Activated CD8-positive, alpha-beta memory T cell treated with anti-CD3 and anti-CD28 coated beads, Interleukin-2, amount 10 ng/mL, durations not matched to agents 7 days and 5 days (primary cell): ENCODE measurements around the gene CCNL1. TPM values are rescaled to one million over a fixed set of nuclear protein-coding genes. Genes with fewer than 3 reads are reported as not detected.
A peak's percentile ranks its signal among the peaks of the same experiment; 100 is the strongest.
"Not testable (repeated sequence)": the region's sequence is repeated elsewhere in the genome, so short reads cannot be mapped to it uniquely, and the experiment has no call there.

ENCODE experiments used
- ATAC-seq: fragments of 150-1000 bp; cut with Tn5 transposase; one replicate; pipeline ENCODE4 v1.10.0; 2021; ENCODE audit warnings: moderate library complexity
- CTCF ChIA-PET: fragments of 350-600 bp; sonication (Branson Sonifier 250); formaldehyde crosslinking; loops from one replicate; lab custom pipeline; 2021; ENCODE audit warnings: antibody characterized with exemption; lab: Charles Lee
- DNase-seq: peaks from one replicate; pipeline ENCODE4 v3.0.0-alpha.2; 2020
- H3K27ac Mint-ChIP-seq: one replicate; pipeline ENCODE4 v1.8.0; 2021; ENCODE audit warnings: mild to moderate bottlenecking, mixed read lengths
- H3K27me3 Mint-ChIP-seq: one replicate; pipeline ENCODE4 v1.8.0; 2021; ENCODE audit warnings: mixed read lengths
- H3K36me3 Mint-ChIP-seq: one replicate; pipeline ENCODE4 v1.8.0; 2021; ENCODE audit warnings: mild to moderate bottlenecking, mixed read lengths
- H3K4me1 Mint-ChIP-seq: one replicate; pipeline ENCODE4 v1.8.0; 2021; ENCODE audit warnings: mixed read lengths
- H3K4me3 Mint-ChIP-seq: one replicate; pipeline ENCODE4 v1.8.0; 2021; ENCODE audit warnings: mild to moderate bottlenecking, moderate library complexity, mixed read lengths
- H3K9me3 Mint-ChIP-seq: one replicate; pipeline ENCODE4 v1.8.0; 2022; ENCODE audit warnings: low read depth, mixed read lengths
- total RNA-seq, 2 experiments: library from RNA; stranded (reverse); gene quantifications; one replicate each; pipeline ENCODE4 v1.2.3, GENCODE V29; 2021

Gene CCNL1
- total RNA-seq, 2 experiments from 2014 or later = 166 to 254 TPM

GRCh38 chr3:157113832-157114505, 46.0 kb downstream of the CCNL1 start:
- Mint-ChIP-seq H3K27me3 (no peaks in the 10 kb centered on the region), H3K27ac (no peak overlapping the region), H3K9me3 (no peaks in the 10 kb centered on the region), H3K4me3 (no peak overlapping the region), H3K4me1 (peaks cover 19% of the 10 kb centered on the region), H3K36me3 (no peaks in the 10 kb centered on the region)
- ATAC-seq = no peak
- CTCF ChIA-PET = interaction anchor here (0.7 to 3.7 kb wide), 6 partner anchors 8 to 30 kb away, joined by 3 to 14 read pairs (median 3); no protein-coding TSS in a partner anchor
- DNase-seq = no peak

DNA sequence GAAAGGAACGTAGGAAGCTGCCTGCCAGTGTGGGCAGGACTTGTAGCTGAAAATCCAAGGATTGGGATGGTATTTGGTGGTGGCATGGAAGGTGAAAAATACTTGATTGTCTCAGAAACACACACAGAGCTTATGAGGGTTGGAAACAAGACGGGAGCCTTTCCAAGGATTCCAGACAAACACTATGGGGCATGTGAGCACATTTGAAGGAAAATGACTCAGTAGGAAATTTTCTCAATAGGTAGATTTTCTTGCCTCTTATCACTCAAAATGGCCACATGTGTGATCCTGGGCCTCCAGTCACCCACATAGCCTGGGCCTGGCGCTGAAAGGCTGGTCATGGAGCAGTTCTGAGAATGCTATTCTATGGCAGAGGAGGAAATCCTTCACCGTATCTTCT, 47.4 kb downstream of the CCNL1 start:
- no peak overlapping the region for H3K27ac Mint-ChIP-seq
- DNase-seq = no peak
- no peaks in the 10 kb centered on the region for H3K36me3 Mint-ChIP-seq
- CTCF ChIA-PET = interaction anchor here (1.0 to 3.7 kb wide), 4 partner anchors 9 to 24 kb away, joined by 3 to 14 read pairs (median 5); no protein-coding TSS in a partner anchor
- H3K9me3 Mint-ChIP-seq = no peaks in the 10 kb centered on the region
- H3K4me1 Mint-ChIP-seq = peaks cover 15% of the 10 kb centered on the region
- H3K4me3 Mint-ChIP-seq = no peak overlapping the region
- ATAC-seq = no peak
- no peaks in the 10 kb centered on the region for H3K27me3 Mint-ChIP-seq

DNA sequence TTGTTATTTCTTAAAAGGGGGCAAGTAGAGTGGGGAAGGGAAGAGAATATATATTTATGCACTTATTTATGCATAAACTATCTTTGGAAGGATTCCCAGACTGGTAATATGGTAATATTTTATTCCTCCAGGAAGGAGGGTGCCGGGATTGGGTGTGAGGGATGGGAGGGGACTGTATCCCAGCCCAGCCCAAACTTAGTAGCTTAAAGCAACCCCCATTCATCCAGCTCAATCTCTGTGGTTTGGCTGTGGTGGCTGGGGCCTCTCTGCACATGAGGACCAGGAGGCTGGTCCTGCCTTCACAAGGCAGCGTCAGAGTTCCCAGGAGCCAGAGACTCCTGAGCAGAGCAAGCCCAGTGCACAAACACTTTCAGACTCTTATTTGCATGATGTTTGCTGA, 48.4 kb downstream of the CCNL1 start:
- Mint-ChIP-seq H3K36me3 (no peaks in the 10 kb centered on the region), H3K4me3 (no peak overlapping the region), H3K9me3 (no peaks in the 10 kb centered on the region), H3K4me1 (peaks cover 17% of the 10 kb centered on the region), H3K27ac (no peak overlapping the region), H3K27me3 (no peaks in the 10 kb centered on the region)
- ATAC-seq = no peak
- CTCF ChIA-PET = interaction anchor here (1.4 to 3.7 kb wide), 3 partner anchors 16 to 25 kb away, joined by 4 to 14 read pairs (median 5); no protein-coding TSS in a partner anchor
- DNase-seq = no peak

- CTCF ChIA-PET = interaction anchor here (1.4 kb wide), 1 partner anchor 16 kb away, joined by 4 read pairs; no protein-coding TSS in a partner anchor
- Mint-ChIP-seq H3K4me3 (no peak overlapping the region), H3K9me3 (no peaks in the 10 kb centered on the region), H3K27me3 (no peaks in the 10 kb centered on the region), H3K36me3 (no peaks in the 10 kb centered on the region), H3K4me1 (peaks cover 10% of the 10 kb centered on the region), H3K27ac (no peak overlapping the region)
- ATAC-seq (no peak), DNase-seq (no peak)
Observed at GRCh38 chr3:157110761-157111278, 49.1 kb downstream of the CCNL1 start.

GRCh38 chr3:157109267-157110141, 50.4 kb downstream of the CCNL1 start:
- Mint-ChIP-seq H3K27ac (no peak overlapping the region), H3K27me3 (no peaks in the 10 kb centered on the region), H3K4me1 (peaks cover 18% of the 10 kb centered on the region), H3K9me3 (no peaks in the 10 kb centered on the region), H3K4me3 (no peak overlapping the region), H3K36me3 (no peaks in the 10 kb centered on the region)
- DNase-seq (no peak), ATAC-seq (no peak)
- CTCF ChIA-PET = no interaction called here

DNA sequence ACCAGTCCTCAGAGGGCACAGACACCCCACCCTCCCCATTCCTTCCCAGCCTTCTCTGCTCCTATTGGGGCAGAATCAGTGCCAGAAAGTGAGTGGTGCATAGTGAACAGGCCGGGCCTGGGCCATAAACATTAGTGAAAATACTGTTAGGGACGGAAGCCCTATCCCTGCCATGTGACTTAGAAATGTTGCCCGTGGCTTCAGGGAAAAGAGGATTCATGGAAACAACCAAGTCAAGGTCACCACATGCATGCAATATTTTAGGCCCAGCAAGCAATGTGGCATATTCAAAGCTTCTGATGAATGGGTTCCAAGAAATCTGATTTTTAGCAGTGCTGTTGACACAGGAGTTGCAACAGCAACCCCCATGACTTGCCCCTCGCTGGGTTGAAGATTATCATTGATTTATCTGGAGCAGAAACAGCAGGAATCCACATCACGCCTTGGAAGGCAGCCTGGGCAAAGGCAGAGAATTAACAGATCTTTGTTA, 52.3 kb downstream of the CCNL1 start:
- Mint-ChIP-seq H3K4me3 (no peak overlapping the region), H3K36me3 (no peaks in the 10 kb centered on the region), H3K27ac (no peak overlapping the region), H3K27me3 (no peaks in the 10 kb centered on the region), H3K9me3 (no peaks in the 10 kb centered on the region), H3K4me1 (peaks cover 36% of the 10 kb centered on the region)
- CTCF ChIA-PET = no interaction called here
- ATAC-seq (no peak), DNase-seq (no peak)

DNA sequence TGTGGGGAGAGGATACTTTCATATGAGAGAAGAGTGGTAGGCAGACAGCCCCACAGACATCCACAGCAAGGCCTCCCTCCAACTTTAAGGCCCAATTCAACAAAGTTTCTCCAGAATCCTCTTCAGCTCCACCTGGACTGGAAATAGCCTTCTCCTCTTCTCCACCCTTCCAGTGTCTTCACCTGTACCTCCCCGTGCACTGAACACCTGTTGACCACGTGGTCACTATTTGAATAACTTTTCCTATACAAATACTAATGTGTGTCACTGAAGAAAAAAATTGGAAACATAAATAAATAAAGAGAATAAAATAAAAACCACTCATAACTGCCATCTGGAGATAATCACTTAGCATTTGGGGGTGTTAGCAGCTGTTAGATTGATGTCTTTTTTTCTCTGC, 52.9 kb downstream of the CCNL1 start:
- Mint-ChIP-seq H3K9me3 (no peaks in the 10 kb centered on the region), H3K4me1 (peaks cover 38% of the 10 kb centered on the region), H3K4me3 (no peak overlapping the region), H3K36me3 (peaks cover under 1% of the 10 kb centered on the region), H3K27me3 (no peaks in the 10 kb centered on the region), H3K27ac (peak overlapping the region; percentile 64)
- CTCF ChIA-PET = interaction anchor here (2.6 kb wide), 1 partner anchor 8 kb away, joined by 10 read pairs; no protein-coding TSS in a partner anchor
- ATAC-seq (no peak), DNase-seq (no peak)

DNA sequence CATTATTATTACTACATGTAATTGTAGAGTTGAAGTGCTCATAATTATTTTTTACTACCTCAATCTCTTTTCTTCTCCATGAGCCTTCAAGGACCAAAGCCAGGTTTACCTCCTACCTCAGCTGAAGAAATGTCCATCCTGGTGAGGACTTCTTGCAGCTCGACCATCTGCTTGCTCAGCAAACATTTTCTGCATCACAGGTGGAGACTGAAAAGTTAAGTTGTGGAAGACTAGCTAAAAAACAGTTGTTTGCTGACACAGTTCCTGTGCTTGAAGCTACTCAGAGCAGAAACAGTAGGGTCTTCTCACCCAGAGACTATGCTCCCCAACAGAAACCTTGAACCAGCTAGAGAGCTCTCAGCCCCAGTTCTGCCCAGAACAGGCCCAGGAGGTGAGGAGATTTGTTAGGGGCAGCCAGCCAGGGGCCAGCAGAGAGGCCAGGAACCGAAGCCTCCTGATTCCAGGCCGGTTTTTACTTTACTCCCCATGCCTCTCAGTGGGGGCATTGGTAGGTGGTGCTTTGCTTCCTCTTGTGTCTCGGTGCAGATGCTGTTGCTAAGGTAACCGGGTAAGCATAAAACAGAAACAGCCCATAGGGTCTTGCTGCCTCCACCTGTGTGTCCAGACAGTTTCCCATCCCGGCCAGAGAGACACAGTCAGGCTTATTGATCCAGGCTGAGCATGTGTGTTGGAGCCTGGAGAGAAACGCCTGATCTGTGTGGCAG, 54.9 kb downstream of the CCNL1 start:
- Mint-ChIP-seq H3K27ac (peak overlapping the region; percentile 93), H3K36me3 (peaks cover 2% of the 10 kb centered on the region), H3K9me3 (no peaks in the 10 kb centered on the region), H3K4me1 (peaks cover 40% of the 10 kb centered on the region), H3K4me3 (no peak overlapping the region), H3K27me3 (no peaks in the 10 kb centered on the region)
- CTCF ChIA-PET = interaction anchor here (0.9 to 2.6 kb wide), 7 partner anchors 9 to 32 kb away, joined by 3 to 10 read pairs (median 5); no protein-coding TSS in a partner anchor
- ATAC-seq (peak; percentile 18), DNase-seq (no peak)

- DNase-seq = no peak
- no peak overlapping the region for H3K4me3 Mint-ChIP-seq
- H3K27ac Mint-ChIP-seq = peak overlapping the region; percentile 93
- no peak for ATAC-seq
- no peaks in the 10 kb centered on the region for H3K9me3 Mint-ChIP-seq
- H3K4me1 Mint-ChIP-seq = peaks cover 46% of the 10 kb centered on the region
- peaks cover 2% of the 10 kb centered on the region for H3K36me3 Mint-ChIP-seq
- CTCF ChIA-PET = interaction anchor here (1.4 to 2.6 kb wide), 5 partner anchors 8 to 22 kb away, joined by 3 to 10 read pairs (median 7); no protein-coding TSS in a partner anchor
- no peaks in the 10 kb centered on the region for H3K27me3 Mint-ChIP-seq
Observed at GRCh38 chr3:157104521-157104920, 55.4 kb downstream of the CCNL1 start.

GRCh38 chr3:157103860-157104259, 56.1 kb downstream of the CCNL1 start:
- H3K9me3 Mint-ChIP-seq = no peaks in the 10 kb centered on the region
- peaks cover 2% of the 10 kb centered on the region for H3K36me3 Mint-ChIP-seq
- peak overlapping the region; percentile 93 for H3K27ac Mint-ChIP-seq
- H3K4me3 Mint-ChIP-seq = no peak overlapping the region
- peak; percentile 53 for ATAC-seq
- peak; percentile 47 for DNase-seq
- no peaks in the 10 kb centered on the region for H3K27me3 Mint-ChIP-seq
- peaks cover 52% of the 10 kb centered on the region for H3K4me1 Mint-ChIP-seq
- CTCF ChIA-PET = interaction anchor here (0.9 to 2.4 kb wide), 5 partner anchors 9 to 28 kb away, joined by 3 to 9 read pairs (median 5); no protein-coding TSS in a partner anchor

DNA sequence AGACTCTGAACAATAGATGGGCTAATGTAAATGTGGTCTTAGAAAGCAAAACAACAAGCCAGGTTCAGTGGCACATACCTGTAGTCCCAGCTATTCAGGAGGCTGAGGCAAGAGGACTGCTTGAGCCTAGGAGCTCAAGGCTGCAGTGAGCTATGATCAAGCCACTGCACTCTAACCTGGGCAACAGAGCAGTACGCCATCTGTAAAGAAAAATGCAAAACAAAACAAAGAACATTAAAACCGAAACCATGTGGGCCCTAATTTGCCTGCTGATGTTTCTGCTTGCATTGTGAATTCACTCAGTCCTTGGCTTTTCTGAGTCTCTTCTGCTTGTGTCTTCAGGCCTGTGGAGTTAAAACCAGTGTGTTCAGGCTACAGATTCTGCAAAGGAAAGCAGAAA, 56.7 kb downstream of the CCNL1 start:
- Mint-ChIP-seq H3K9me3 (no peaks in the 10 kb centered on the region), H3K27me3 (no peaks in the 10 kb centered on the region), H3K4me1 (peaks cover 58% of the 10 kb centered on the region), H3K27ac (peak overlapping the region; percentile 93), H3K36me3 (peaks cover 2% of the 10 kb centered on the region), H3K4me3 (no peak overlapping the region)
- DNase-seq = peak; percentile 49
- ATAC-seq = peak; percentile 76
- CTCF ChIA-PET = interaction anchor here (0.9 to 2.4 kb wide), 5 partner anchors 9 to 28 kb away, joined by 3 to 9 read pairs (median 5); no protein-coding TSS in a partner anchor

- not testable (repeated sequence) for H3K36me3 Mint-ChIP-seq, ATAC-seq, H3K4me3 Mint-ChIP-seq, H3K9me3 Mint-ChIP-seq, H3K27ac Mint-ChIP-seq, H3K27me3 Mint-ChIP-seq, DNase-seq
- H3K4me1 Mint-ChIP-seq = peaks cover 64% of the 10 kb centered on the region
- CTCF ChIA-PET = interaction anchor here (0.9 to 2.4 kb wide), 6 partner anchors 10 to 593 kb away, joined by 3 to 9 read pairs (median 4); no protein-coding TSS in a partner anchor
Observed at GRCh38 chr3:157102595-157102994, 57.4 kb downstream of the CCNL1 start.
